Effector CD8-positive, alpha-beta T cell (primary cell): ENCODE data around the gene RXYLT1.
"Not testable (repeated sequence)": the region's sequence is repeated elsewhere in the genome, so short reads cannot be mapped to it uniquely, and the experiment has no call there.

ENCODE experiments used
- DNase-seq: peaks from one replicate; lab custom pipeline; 2025; lab: John Stamatoyannopoulos, UW

RXYLT1 gene

DNA sequence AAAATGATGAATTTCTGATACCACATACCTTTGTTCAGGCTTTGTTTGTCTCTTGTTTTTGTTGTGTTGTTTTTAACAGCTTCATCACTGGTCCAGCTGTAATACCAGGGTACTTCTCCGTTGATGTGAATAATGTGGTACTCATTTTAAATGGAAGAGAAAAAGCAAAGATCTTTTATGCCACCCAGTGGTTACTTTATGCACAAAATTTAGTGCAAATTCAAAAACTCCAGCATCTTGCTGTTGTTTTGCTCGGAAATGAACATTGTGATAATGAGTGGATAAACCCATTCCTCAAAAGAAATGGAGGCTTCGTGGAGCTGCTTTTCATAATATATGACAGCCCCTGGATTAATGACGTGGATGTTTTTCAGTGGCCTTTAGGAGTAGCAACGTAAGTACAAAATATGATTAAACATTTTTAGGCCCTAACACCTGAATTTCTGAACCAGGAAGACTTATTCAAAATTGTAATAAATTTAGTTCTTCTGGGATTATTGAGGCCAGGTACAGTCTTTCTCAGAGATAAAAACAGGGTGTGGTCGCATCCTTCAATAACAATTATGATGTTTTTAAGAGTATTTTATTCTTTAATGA is 22.4 kb downstream of the RXYLT1 start:
- no peak for DNase-seq

- no peak for DNase-seq
Observed at GRCh38 chr12:63804746-63805145, 25.0 kb downstream of the RXYLT1 start.

DNA sequence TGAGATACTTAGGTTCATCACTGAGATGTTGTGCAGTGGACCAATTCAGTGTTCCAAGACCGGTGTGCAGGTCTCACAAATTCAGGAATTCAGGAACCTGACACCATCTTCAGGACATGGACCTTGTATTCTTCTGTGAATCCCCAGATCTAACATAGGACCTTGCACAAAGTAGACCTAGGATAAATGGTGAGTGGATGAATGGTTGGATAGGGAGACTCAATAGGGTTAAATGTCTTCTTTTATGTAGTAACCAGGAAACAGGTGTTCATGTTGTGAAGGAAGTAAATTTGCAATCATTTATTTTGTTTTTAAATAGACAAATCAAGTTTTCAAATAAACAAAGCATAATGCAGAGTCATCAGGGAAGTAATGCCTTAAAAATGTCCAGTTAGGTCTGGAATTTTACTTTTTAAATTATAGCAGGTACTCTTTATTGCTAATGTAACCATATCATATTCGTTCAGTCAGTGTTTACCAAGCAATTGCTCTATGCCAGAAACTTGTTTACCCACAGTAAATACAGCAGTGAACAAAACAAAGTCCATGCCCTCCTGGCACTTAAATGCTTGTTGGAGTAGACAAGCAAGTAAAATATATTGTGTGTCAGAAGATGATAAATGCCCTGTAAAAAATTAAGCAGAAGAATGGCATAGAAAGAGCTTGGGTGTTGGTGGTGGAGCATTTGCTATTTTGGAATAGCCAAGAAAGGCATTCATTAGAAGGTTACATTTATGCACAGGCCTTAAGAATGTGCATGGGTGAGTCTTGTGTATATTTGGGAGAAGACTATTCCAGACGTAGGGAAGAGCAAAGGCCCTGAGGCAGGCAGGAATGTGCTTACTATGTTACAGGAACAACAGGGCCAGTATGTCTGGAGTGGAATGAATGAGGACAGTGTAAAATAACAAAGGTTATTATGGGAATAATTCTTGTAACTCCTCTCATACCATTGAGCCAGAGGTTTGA is 26.3 kb downstream of the RXYLT1 start:
- no peak for DNase-seq

- no peak for DNase-seq
Observed at GRCh38 chr12:63808631-63809030, 28.9 kb downstream of the RXYLT1 start.

GRCh38 chr12:63809566-63809965 is 29.9 kb downstream of the RXYLT1 start:
- DNase-seq = no peak

DNA sequence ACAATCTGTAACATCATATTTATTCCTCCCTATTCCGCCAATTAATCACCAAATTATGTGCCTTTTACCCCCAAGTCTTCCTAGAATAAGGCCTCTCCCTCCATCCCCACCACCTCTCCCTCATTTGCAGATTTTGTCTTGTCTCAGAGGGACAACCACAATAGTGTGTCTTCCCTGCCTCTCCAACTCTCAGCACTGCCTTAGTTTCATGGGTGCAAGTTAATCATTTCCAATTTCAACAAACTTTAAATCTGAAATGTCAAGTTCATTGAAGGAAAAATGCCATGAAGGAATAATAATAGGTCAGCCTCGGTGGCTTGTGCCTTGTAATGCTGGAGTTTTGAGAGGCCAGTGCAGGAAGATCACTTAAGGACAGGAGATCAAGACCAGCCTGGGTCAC is 31.6 kb downstream of the RXYLT1 start:
- DNase-seq = no peak

GRCh38 chr12:63811755-63812154 is 32.0 kb downstream of the RXYLT1 start:
- DNase-seq = no peak

GRCh38 chr12:63814146-63814772 is 34.5 kb downstream of the RXYLT1 start:
- no peak for DNase-seq

DNA sequence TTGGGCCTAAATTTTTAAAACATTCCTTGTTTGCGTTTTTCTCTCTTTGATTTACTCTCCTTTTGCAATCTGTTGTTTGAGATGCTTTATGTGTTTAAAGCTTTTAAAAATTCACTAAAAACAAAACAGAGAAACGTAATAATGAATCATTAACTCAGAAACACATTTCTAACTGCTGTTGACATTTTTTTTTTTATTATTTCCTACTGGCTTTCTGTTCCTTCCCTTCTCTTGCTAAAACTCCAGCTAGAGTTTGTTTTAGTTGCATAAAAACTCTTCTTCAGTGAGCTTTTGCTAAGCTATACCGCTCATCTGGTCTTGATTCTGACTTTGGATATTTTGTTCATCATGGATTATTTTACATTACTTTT is 35.8 kb downstream of the RXYLT1 start:
- no peak for DNase-seq

- no peak for DNase-seq
Observed at GRCh38 chr12:63816031-63816430, 36.3 kb downstream of the RXYLT1 start.

DNA sequence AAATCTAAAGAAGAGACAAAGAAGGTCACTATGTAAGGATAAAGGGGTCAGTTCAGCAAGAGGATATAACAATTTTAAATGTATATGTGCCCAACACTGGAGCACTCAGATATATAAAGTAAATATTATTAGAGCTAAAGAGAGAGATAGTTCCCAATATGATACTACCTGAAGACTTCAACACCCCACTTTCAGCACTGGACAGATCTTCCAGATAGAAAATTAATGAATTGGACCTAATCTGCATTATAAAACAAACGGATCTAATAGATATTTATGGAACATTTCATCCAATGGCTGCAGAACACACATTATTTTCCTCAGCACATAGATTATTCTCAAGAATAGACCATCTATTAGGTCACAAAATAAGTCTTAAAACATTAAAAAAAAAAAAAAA is 40.7 kb downstream of the RXYLT1 start:
- DNase-seq = no peak

DNA sequence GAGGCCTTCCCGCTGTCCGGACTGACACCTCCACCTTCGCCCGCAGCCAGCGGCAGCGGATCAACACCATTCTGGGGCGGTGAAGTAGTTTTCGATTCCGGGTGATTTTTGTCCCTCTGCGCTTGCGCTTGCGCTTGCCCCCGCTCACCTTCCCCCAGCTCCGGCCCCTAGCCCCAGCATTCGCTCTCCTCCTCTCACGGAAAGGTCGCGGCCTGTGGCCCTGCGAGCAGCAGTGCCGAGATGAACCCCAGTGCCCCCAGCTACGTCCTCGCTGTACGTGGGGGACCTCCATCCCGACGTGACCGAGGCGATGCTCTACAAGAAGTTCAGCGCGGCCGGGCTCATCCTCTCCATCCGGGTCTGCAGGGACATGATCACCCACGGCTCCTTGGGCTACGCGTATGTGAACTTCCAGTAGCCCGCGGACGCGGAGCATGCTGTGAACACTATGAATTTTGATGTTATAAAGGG is 42.1 kb downstream of the RXYLT1 start:
- no peak for DNase-seq

GRCh38 chr12:63822352-63822751 is 42.6 kb downstream of the RXYLT1 start:
- DNase-seq = no peak

DNA sequence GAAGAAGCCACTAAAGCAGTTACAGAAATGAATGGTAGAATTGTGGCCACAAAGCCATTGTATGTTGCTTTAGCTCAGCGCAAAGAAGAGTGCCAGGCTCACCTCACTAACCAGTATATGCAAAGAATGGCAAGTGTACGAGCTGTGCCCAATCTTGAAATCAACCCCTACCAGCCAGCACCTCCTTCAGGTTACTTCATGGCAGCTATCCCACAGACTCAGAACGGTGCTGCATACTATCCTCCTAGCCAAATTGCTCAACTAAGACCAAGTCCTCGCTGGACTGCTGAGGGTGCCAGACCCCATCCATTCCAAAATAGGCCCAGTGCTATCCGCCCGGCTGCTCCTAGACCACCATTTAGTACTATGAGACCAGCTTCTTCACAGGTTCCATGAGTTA is 43.3 kb downstream of the RXYLT1 start:
- DNase-seq = no peak

DNA sequence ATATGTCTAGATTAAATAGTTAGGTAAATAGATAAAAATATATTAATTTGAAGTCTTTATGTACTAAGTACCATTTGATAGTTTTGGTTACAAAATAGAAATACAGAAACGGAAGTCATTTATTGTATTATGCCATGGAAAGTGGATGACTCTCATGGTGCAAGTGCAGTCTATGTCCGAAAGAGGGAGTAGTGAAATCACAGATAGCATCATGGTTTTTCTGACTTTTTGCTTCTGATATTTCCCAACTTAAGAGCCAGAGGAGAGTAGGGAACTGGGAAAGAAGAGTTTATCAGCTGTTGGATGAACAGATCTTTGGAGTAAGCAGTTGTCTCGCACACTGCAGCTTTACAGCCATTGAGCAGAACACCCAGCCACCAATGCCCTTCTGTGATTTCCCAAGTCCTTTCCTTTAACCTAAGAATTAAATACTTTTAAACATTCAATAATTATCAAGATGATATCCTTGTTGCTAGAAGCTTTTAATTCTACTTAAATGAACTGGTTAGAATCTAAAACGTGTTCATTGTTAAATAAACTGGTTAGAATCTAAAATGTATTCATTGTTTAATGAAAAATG is 46.4 kb downstream of the RXYLT1 start:
- DNase-seq = no peak

DNA sequence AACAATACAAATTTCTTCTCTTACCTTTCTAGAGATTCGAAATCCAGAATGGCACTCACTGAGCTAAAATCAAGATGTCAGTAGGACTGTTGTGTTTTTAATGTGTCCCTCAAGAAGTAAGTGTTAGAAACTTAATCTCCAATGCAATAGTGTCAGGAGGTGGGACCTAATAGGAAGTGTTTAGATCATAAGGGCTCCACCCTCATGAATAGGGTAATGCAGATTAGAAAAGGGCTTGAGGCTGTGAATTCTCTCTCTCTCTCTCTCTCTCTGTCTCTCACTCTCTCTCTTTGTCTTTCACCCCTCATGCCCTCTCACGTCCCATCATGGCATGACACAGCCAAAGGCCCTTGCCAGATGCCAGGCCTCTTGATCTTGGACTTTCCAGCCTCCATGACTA is 49.2 kb downstream of the RXYLT1 start:
- no peak for DNase-seq

DNA sequence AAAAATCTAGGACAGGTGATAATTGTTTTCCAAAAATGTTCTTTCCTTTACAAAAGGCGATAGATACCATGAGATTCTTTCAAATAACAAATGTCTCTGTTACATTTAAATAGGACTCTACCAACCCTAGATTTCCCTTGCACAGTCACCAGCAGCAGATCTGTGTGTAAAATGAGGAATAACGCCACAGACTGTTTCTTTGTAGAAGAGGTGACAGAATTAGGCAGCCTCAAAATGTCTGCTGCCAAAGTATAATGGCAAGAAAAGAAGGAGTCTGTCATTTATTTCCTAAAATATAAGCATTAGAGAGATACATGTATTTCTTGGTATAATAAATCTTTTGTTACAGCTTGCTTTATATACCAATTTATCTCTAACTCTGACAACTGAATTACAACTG is 56.3 kb downstream of the RXYLT1 start:
- no peak for DNase-seq

- DNase-seq = no peak
Observed at GRCh38 chr12:63836936-63837335, 57.2 kb downstream of the RXYLT1 start.

GRCh38 chr12:63838411-63838810 is 58.7 kb downstream of the RXYLT1 start:
- no peak for DNase-seq

GRCh38 chr12:63841011-63841410 is 61.3 kb downstream of the RXYLT1 start:
- no peak for DNase-seq

GRCh38 chr12:63841571-63841970 is 61.9 kb downstream of the RXYLT1 start:
- DNase-seq = no peak

DNA sequence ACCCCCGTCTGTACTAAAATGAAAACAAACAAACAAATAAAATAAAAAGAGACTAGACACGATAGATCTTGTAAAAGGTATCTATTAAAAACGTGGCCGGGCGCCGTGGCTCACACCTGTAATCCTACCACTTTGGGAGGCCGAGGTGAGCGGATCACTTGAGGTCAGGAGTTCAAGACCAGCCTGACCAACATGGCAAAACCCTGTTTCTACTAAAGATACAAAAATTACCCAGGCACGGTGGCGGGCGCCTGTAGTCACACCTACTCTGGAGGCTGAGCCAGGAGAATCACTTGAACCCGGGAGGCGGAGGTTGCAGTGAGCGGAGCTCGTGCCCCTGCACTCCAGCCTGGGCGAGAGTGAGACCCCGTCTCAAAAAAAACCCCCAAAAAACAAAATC is 63.0 kb downstream of the RXYLT1 start:
- DNase-seq = not testable (repeated sequence)
